OCI-LY7 (cell line): ENCODE data around the gene NEAT1. TPM values are rescaled to one million over a fixed set of nuclear protein-coding genes. Genes with fewer than 3 reads are reported as not detected.

Experiments used
- BruUV-seq: library from RNA; stranded (reverse); fragments of 400-500 nt; replicated peaks from 2 replicates; lab custom pipeline; 2021; lab: Mats Ljungman, UMichigan
- CTCF ChIA-PET: fragments of 300-600 bp; sonication (Branson Sonifier 250); formaldehyde crosslinking; loops from one replicate; lab custom pipeline; 2022; ENCODE audit warnings: antibody characterized with exemption; ENCODE audit not compliant: unreplicated experiment; lab: Charles Lee
- POLR2A ChIA-PET: fragments of 300-600 bp; sonication (Branson Sonifier 250); formaldehyde crosslinking; loops from one replicate; lab custom pipeline; 2022; ENCODE audit warnings: antibody characterized with exemption; lab: Charles Lee
- DNase-seq: peaks from one replicate; pipeline ENCODE4 v3.0.0-alpha.2; 2015; ENCODE audit warnings: low spot score
- H2AFZ ChIP-seq: fragments of 200-600 bp; sonication (generic), shearing (Covaris generic); 2 replicates; pipeline ENCODE4 v1.6.1; 2014; ENCODE audit warnings: mild to moderate bottlenecking, antibody characterized with exemption, low read length, moderate library complexity
- H3K27ac ChIP-seq: fragments of 200-600 bp; sonication (generic); 2 replicates; pipeline ENCODE4 v1.5.1; 2014; ENCODE audit warnings: mixed run types, low read depth, mild to moderate bottlenecking, moderate library complexity, low read length, inconsistent platforms; ENCODE audit not compliant: poor library complexity, severe bottlenecking
- H3K36me3 ChIP-seq: fragments of 200-600 bp; sonication (generic); 2 replicates; pipeline ENCODE4 v1.6.1; 2014; ENCODE audit warnings: mild to moderate bottlenecking, antibody characterized with exemption, low read length, moderate library complexity, mixed read lengths; ENCODE audit not compliant: insufficient read depth
- H3K4me1 ChIP-seq: fragments of 200-600 bp; sonication (generic); 2 replicates; pipeline ENCODE4 v1.5.1; 2014; ENCODE audit warnings: mild to moderate bottlenecking, low read length; ENCODE audit not compliant: insufficient read depth, poor library complexity, severe bottlenecking
- H3K4me2 ChIP-seq: fragments of 200-600 bp; sonication (generic); 2 replicates; pipeline ENCODE4 v1.6.1; 2014; ENCODE audit warnings: mild to moderate bottlenecking, low read length
- H3K4me3 ChIP-seq: fragments of 200-600 bp; sonication (generic); 2 replicates; pipeline ENCODE4 v1.5.1; 2014; ENCODE audit warnings: mild to moderate bottlenecking, low read depth, low read length; ENCODE audit not compliant: poor library complexity, severe bottlenecking
- H3K79me2 ChIP-seq: fragments of 200-600 bp; sonication (generic); 2 replicates; pipeline ENCODE4 v1.6.1; 2016; ENCODE audit warnings: low read depth, mild to moderate bottlenecking, low read length, moderate library complexity, mixed read lengths; ENCODE audit not compliant: insufficient read depth
- H3K9me2 ChIP-seq: fragments of 200-600 bp; sonication (generic); 2 replicates; pipeline ENCODE4 v1.6.1; 2016; ENCODE audit warnings: mild to moderate bottlenecking, low read length, mixed read lengths; ENCODE audit not compliant: insufficient read depth
- H3K9me3 ChIP-seq: fragments of 200-600 bp; sonication (generic); 2 replicates; pipeline ENCODE4 v1.6.1; 2014; ENCODE audit warnings: mild to moderate bottlenecking, mixed run types, low read length, mixed read lengths
- H4K20me1 ChIP-seq: fragments of 200-600 bp; sonication (generic); 2 replicates; pipeline ENCODE4 v1.6.1; 2014; ENCODE audit warnings: mild to moderate bottlenecking, antibody characterized with exemption, low read length, moderate library complexity, mixed read lengths; ENCODE audit not compliant: insufficient read depth
- EZH2phosphoT487 ChIP-seq: fragments of 200-600 bp; sonication (generic); IDR thresholded peaks from 2 replicates; pipeline ENCODE4 v1.6.1; 2018; ENCODE audit warnings: low read depth, borderline replicate concordance, mild to moderate bottlenecking, mixed run types, antibody characterized with exemption, low read length, moderate library complexity, mixed read lengths
- intact Hi-C: fragments of 100-400 bp; cut with micrococcal nuclease; formaldehyde crosslinking; loops from one replicate; pipeline ENCODE4 v1.10.0; 2022; ENCODE audit not compliant: unreplicated experiment
- total RNA-seq, 2 experiments: library from RNA; depleted of rRNA in 1 of 2; stranded (reverse); fragments of >200 nt in 1 of 2; shearing (Covaris generic) in 1 of 2; gene quantifications; 2 replicates each; pipeline ENCODE4 v1.2.3, GENCODE V29; 2014 to 2022
- TF ChIP-seq, protein P1 (sequence below): fragments of 200-600 bp; sonication (generic); conservative IDR thresholded peaks from 2 replicates; pipeline ENCODE4 v1.5.1; 2014; ENCODE audit warnings: mild to moderate bottlenecking, antibody characterized with exemption, low read length, moderate library complexity, mixed read lengths

The NEAT1 gene
- total RNA-seq, 2 experiments from 2014 or later = 30.1 to 440 TPM

DNA sequence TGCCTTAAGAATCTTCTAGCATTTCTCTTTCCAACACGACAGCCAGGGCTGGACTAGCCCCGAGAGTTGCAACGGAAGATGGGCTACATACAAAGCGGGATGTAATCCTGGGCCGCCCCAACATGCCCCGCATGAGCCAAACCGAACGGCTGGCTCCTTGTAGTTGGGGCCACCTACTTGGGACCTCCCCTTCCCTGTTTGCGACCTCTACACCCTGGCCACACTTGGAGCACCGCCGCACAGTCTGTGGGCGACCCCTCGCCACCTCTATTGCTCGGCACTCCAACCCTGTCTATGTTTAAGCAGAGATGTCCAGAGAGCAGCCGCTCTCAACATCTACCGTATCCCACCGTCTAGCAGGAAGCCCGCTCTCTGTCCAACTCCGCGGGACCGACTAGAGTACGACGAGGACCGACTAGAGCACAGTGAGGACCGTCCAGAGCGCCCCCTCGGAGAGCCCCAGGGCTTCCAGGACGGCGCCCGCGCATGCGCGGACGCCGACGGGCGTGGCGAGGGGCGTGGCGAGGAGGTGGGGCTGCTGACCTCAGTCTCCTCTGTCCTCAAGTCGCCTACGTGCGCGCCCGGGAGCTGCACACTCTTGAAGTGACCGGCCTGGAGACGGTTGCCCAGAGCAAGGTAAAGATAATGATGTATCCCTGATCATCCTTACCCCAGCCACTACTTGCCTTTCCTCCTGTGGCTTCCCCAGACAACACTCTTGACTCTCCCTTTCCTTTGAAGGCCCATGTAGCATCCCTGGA, 32.3 kb downstream of the NEAT1 start:
- POLR2A ChIA-PET = interaction anchor here (0.8 to 1.6 kb wide), 9 partner anchors 9 to 51 kb away, joined by 3 to 13 read pairs (median 4); partner anchors contain the start of genes MALAT1 and NEAT1
- peaks cover 6% of the 10 kb centered on the region for H3K36me3 ChIP-seq
- peaks cover 35% of the 10 kb centered on the region for H3K4me1 ChIP-seq
- no peaks in the 10 kb centered on the region for H4K20me1 ChIP-seq
- BruUV-seq = TSS peak; percentile 63
- H3K4me3 ChIP-seq = peak overlapping the region; percentile 78
- H3K9me2 ChIP-seq = no peaks in the 10 kb centered on the region
- H2AFZ ChIP-seq = peak overlapping the region; percentile 35; the same call in 1 of the 2 replicates
- H3K4me2 ChIP-seq = peak overlapping the region; percentile 90
- H3K27ac ChIP-seq = peak overlapping the region; percentile 86
- H3K79me2 ChIP-seq = peaks cover 38% of the 10 kb centered on the region; the same call in 1 of the 2 replicates
- CTCF ChIA-PET = interaction anchor here (0.7 kb wide), 1 partner anchor 92 kb away, joined by 4 read pairs; no protein-coding TSS in a partner anchor
- TF ChIP-seq, protein P1, sequence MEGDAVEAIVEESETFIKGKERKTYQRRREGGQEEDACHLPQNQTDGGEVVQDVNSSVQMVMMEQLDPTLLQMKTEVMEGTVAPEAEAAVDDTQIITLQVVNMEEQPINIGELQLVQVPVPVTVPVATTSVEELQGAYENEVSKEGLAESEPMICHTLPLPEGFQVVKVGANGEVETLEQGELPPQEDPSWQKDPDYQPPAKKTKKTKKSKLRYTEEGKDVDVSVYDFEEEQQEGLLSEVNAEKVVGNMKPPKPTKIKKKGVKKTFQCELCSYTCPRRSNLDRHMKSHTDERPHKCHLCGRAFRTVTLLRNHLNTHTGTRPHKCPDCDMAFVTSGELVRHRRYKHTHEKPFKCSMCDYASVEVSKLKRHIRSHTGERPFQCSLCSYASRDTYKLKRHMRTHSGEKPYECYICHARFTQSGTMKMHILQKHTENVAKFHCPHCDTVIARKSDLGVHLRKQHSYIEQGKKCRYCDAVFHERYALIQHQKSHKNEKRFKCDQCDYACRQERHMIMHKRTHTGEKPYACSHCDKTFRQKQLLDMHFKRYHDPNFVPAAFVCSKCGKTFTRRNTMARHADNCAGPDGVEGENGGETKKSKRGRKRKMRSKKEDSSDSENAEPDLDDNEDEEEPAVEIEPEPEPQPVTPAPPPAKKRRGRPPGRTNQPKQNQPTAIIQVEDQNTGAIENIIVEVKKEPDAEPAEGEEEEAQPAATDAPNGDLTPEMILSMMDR = peak; percentile 70
- TF ChIP-seq EZH2phosphoT487 = no peak
- intact Hi-C loops = no loop called here
- DNase-seq = peak; percentile 91
- H3K9me3 ChIP-seq = no peaks in the 10 kb centered on the region

DNA sequence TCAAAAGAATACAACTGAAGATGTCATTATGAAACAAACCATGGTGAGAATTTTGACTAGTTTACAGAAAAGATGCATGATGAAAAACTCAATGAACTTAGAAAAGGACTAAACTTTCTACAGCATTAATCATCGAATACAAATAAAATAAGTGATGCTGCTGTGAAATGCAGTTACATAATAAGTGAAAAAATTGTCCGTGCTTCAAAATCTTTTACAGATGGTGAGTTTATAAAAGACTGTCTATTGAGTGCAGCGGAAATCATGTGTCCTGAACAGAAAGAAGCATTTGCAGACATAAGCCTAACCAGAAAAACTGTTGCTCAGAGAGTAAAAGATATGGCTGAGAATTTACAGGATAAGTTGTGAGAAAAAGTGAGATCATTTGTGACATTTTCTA, 33.8 kb downstream of the NEAT1 start:
- peak overlapping the region; percentile 78 for H3K4me3 ChIP-seq
- H3K9me2 ChIP-seq = no peaks in the 10 kb centered on the region
- ChIA-PET CTCF (no interaction called here), POLR2A (interaction anchor here (1.2 to 1.5 kb wide), 5 partner anchors 10 to 50 kb away, joined by 3 to 13 read pairs (median 8); partner anchors contain the start of gene MALAT1)
- peak overlapping the region; percentile 55; the same call in 1 of the 2 replicates for H2AFZ ChIP-seq
- no peaks in the 10 kb centered on the region for H3K9me3 ChIP-seq
- no peaks in the 10 kb centered on the region for H4K20me1 ChIP-seq
- BruUV-seq = no TSS peak
- TF ChIP-seq EZH2phosphoT487 = no peak
- TF ChIP-seq, protein P1 = 0 out of 2 replicates have a peak, but pooled peaks have one; percentile 4
- peak overlapping the region; percentile 90 for H3K4me2 ChIP-seq
- H3K79me2 ChIP-seq = peaks cover 38% of the 10 kb centered on the region; the same call in 1 of the 2 replicates
- intact Hi-C loops = loop anchor here (2.0 kb wide), 3 partner anchors 16 to 40 kb away; no protein-coding TSS in a partner anchor
- no peak for DNase-seq
- H3K27ac ChIP-seq = peak overlapping the region; percentile 86
- H3K4me1 ChIP-seq = peaks cover 35% of the 10 kb centered on the region
- peaks cover 11% of the 10 kb centered on the region for H3K36me3 ChIP-seq
